ENCODE measurements around the gene COX19. TPM values are rescaled to one million over a fixed set of nuclear protein-coding genes. Genes with fewer than 3 reads are reported as not detected.
"Not testable (repeated sequence)": the region's sequence is repeated elsewhere in the genome, so short reads cannot be mapped to it uniquely, and the experiment has no call there.

Gene COX19
- total and polyA plus RNA-seq, 2 experiments from 2014 or later: 18.1 to 18.3 TPM

- Histone ChIP-seq H3K27ac (no peak overlapping the region), H3K36me3 (no peaks in the 10 kb centered on the region), H3K4me1 (ENCODE audit: low read depth) (no peaks in the 10 kb centered on the region), H3K9me3 (ENCODE audit: low read depth) (no peaks in the 10 kb centered on the region), H3K4me3 (no peak overlapping the region), H3K27me3 (no peaks in the 10 kb centered on the region)
- no peak for DNase-seq (ENCODE audit: low read depth in 1 of 2, low spot score in 1 of 2)
- no peak for TF ChIP-seq CTCF (IDR thresholded peaks at IDR 0.05; ENCODE audit: low read depth, low read length)
Measured at GRCh38 chr7:927031-927671, 48.2 kb downstream of the COX19 start.

- no peak for DNase-seq (ENCODE audit: low read depth in 1 of 2, low spot score in 1 of 2)
- Histone ChIP-seq H3K4me3 (no peak overlapping the region), H3K27ac (no peak overlapping the region), H3K36me3 (no peaks in the 10 kb centered on the region), H3K27me3 (no peaks in the 10 kb centered on the region), H3K4me1 (ENCODE audit: low read depth) (no peaks in the 10 kb centered on the region), H3K9me3 (ENCODE audit: low read depth) (no peaks in the 10 kb centered on the region)
- TF ChIP-seq CTCF (IDR thresholded peaks at IDR 0.05; ENCODE audit: low read depth, low read length): no peak
Measured at GRCh38 chr7:926061-927030, 49.0 kb downstream of the COX19 start.

DNA sequence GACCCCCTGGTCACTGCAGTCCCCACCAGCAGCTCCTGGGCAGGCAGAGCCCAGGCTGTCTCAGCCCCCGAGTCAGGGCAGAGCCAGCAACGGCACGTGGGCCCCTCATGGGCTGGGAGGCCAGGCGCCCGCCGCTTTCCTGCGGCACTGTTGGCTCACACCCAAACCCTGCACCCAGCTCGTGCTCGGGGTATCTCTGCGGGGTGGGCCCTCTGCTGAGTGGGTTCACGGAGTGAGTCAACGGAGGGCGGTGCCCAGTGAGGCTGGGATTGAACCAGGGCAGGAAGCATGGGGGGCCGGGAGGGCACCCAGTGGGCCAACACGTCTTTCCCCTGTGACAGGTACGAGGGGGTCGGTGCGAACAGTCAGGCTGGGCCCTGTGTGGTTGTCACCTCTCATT lies 49.7 kb downstream of the COX19 start:
- Histone ChIP-seq H3K27ac (no peak overlapping the region), H3K9me3 (ENCODE audit: low read depth) (no peaks in the 10 kb centered on the region), H3K4me3 (no peak overlapping the region), H3K36me3 (no peaks in the 10 kb centered on the region), H3K4me1 (ENCODE audit: low read depth) (no peaks in the 10 kb centered on the region), H3K27me3 (no peaks in the 10 kb centered on the region)
- no peak for DNase-seq (ENCODE audit: low read depth in 1 of 2, low spot score in 1 of 2)
- TF ChIP-seq CTCF (IDR thresholded peaks at IDR 0.05; ENCODE audit: low read depth, low read length): no peak

DNA sequence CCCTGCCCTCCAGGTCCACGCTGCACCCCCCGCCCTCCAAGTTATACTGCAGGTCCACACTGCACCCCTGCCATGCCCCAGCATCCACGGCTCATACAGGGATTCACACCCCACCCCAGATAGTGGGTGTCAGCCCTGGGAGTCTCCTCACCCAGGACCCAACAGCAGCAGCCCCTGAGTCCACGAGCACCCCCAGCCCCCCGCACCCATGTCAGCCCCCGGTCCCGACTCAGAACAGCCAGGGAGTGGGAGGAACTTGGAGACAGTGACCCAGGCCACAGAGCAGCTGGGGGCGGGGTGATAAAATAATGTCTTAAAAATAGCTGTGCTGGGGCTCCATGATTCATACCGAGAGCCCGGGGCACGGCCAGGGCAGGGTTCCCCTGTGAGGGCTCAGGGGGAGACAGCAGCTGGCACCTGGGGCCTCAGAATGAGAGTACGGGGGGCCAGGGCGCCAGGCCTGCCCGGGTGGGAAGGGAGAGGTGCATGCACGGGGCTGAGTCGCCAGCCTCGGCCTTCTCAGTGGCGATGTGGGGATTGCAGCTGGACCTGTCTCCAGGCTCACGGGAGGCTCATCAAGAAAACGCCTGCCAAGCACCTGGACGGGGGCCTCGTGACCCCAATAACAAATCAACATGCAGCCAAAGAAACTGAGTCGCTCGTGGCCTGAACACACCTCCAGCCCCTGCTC lies 50.7 kb downstream of the COX19 start:
- H3K9me3 ChIP-seq (ENCODE audit: low read depth): no peaks in the 10 kb centered on the region
- no peak overlapping the region for H3K27ac ChIP-seq
- no peak for TF ChIP-seq CTCF (IDR thresholded peaks at IDR 0.05; ENCODE audit: low read depth, low read length)
- DNase-seq (ENCODE audit: low read depth in 1 of 2, low spot score in 1 of 2): no peak
- H3K4me1 ChIP-seq (ENCODE audit: low read depth): no peaks in the 10 kb centered on the region
- no peaks in the 10 kb centered on the region for H3K27me3 ChIP-seq
- no peaks in the 10 kb centered on the region for H3K36me3 ChIP-seq
- no peak overlapping the region for H3K4me3 ChIP-seq

- not testable (repeated sequence) for H3K27me3 ChIP-seq; H3K4me3 ChIP-seq; H3K36me3 ChIP-seq; H3K4me1 ChIP-seq (ENCODE audit: low read depth); H3K9me3 ChIP-seq (ENCODE audit: low read depth); H3K27ac ChIP-seq; DNase-seq (ENCODE audit: low read depth in 1 of 2, low spot score in 1 of 2)
Measured at GRCh38 chr7:924042-924441, 51.3 kb downstream of the COX19 start.

All from cardiac muscle cell (in vitro differentiated cells and primary cell).